OCI-LY1 (cell line): ENCODE measurements around the gene RBM24.

Experiments
- H2AFZ ChIP-seq: fragments of 200-600 bp; sonication (generic), shearing (Covaris generic); 2 replicates; pipeline ENCODE4 v1.6.0; 2014; ENCODE audit warnings: antibody characterized with exemption, mild to moderate bottlenecking, low read length
- H3F3A ChIP-seq: fragments of 200-600 bp; sonication (generic), shearing (Covaris generic); 2 replicates; pipeline ENCODE4 v1.6.0; 2014; ENCODE audit warnings: mild to moderate bottlenecking, antibody characterized with exemption, low read length, moderate library complexity; ENCODE audit not compliant: insufficient read depth
- H3K27ac ChIP-seq: fragments of 200-600 bp; sonication (generic); 2 replicates; pipeline ENCODE4 v1.5.1; 2014; ENCODE audit warnings: low read length, mixed run types, mild to moderate bottlenecking, low read depth; ENCODE audit not compliant: poor library complexity, severe bottlenecking
- H3K27me3 ChIP-seq: fragments of 200-600 bp; sonication (generic); 2 replicates; pipeline ENCODE4 v1.6.0; 2014; ENCODE audit warnings: antibody characterized with exemption, mild to moderate bottlenecking, low read length, moderate library complexity; ENCODE audit not compliant: insufficient read depth
- H3K36me3 ChIP-seq: fragments of 200-600 bp; sonication (generic); 2 replicates; pipeline ENCODE4 v1.6.1; 2014; ENCODE audit warnings: mild to moderate bottlenecking, antibody characterized with exemption, low read length, moderate library complexity, mixed read lengths; ENCODE audit not compliant: insufficient read depth
- H3K4me1 ChIP-seq: fragments of 200-600 bp; sonication (generic); 2 replicates; pipeline ENCODE4 v1.5.1; 2014; ENCODE audit warnings: mild to moderate bottlenecking, low read length, moderate library complexity; ENCODE audit not compliant: insufficient read depth, severe bottlenecking
- H3K4me2 ChIP-seq: fragments of 200-600 bp; sonication (generic), shearing (Covaris generic); 2 replicates; pipeline ENCODE4 v1.6.1; 2014; ENCODE audit warnings: low read length
- H3K4me3 ChIP-seq: fragments of 200-600 bp; sonication (generic); 2 replicates; pipeline ENCODE4 v1.5.1; 2014; ENCODE audit warnings: low read length, low read depth, mild to moderate bottlenecking, mixed read lengths; ENCODE audit not compliant: poor library complexity, severe bottlenecking
- H3K79me2 ChIP-seq: fragments of 200-600 bp; shearing (Covaris generic); 2 replicates; pipeline ENCODE4 v1.6.1; 2016; ENCODE audit warnings: mixed run types, low read length, mixed read lengths; ENCODE audit not compliant: insufficient read depth
- H3K9ac ChIP-seq: fragments of 200-600 bp; sonication (generic), shearing (Covaris generic); 2 replicates; pipeline ENCODE4 v1.6.1; 2014; ENCODE audit warnings: mild to moderate bottlenecking, low read length, mixed read lengths
- H3K9me2 ChIP-seq: fragments of 200-600 bp; sonication (generic), shearing (Covaris generic); 2 replicates; pipeline ENCODE4 v1.6.1; 2014; ENCODE audit warnings: low read depth, mild to moderate bottlenecking, low read length, mixed read lengths
- H3K9me3 ChIP-seq: fragments of 200-600 bp; shearing (Covaris generic); 2 replicates; pipeline ENCODE4 v1.6.1; 2014; ENCODE audit warnings: low read length, mixed read lengths
- H4K20me1 ChIP-seq: fragments of 200-600 bp; sonication (generic), shearing (Covaris generic); 2 replicates; pipeline ENCODE4 v1.6.0; 2016; ENCODE audit warnings: mild to moderate bottlenecking, low read length; ENCODE audit not compliant: insufficient read depth
- CTCF ChIP-seq: fragments of 200-600 bp; sonication (generic), shearing (Covaris generic); IDR thresholded peaks from 2 replicates; pipeline ENCODE4 v1.5.1; 2017; ENCODE audit warnings: mild to moderate bottlenecking, antibody characterized with exemption, low read length, moderate library complexity, mixed read lengths
- EZH2 ChIP-seq: fragments of 200-600 bp; sonication (generic), shearing (Covaris generic); IDR thresholded peaks from 2 replicates; pipeline ENCODE4 v1.8.0; 2017; ENCODE audit warnings: borderline replicate concordance, mixed run types, mild to moderate bottlenecking, antibody characterized with exemption, low read length, moderate library complexity, mixed read lengths

Gene RBM24

DNA sequence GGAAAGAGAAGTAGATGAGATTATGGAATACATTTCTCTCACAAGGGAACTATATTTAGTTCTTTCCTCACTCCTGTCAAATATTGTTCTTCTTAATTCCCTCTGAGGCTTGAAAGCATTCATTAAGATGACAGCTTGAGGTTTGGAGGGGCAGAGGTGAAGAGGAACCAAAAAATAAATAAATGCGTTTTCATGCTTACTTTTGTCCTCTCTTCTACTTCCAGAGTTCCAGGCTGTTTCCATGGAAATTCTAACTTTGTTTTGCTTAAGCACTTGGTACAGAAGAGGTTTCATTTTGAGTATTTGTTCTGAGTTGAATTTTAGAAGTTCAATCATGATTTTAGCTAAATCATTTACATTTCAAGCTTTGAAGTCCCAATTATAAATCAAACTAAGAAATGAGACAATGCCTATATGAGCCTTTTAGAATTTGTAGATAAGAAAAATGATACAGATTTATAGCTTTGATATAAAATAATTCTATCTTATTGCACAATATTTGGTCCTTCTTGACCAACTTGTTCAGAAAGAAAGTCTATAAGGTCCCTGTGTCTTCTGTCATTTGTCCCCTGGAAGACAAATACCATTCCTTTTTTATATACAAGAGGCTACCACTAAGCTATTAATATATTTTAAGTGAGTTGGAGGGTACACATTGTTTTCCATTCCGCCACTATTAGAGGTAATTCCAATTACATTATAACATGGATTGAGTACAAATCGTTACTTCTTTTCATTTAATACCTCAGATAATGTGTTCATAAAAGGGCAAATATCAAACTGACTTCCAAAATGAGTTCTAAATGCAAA, 16.3 kb downstream of the RBM24 start:
- no peak overlapping the region for H3K27ac ChIP-seq
- H3F3A ChIP-seq, result no peaks in the 10 kb centered on the region
- H3K9me2 ChIP-seq, result no peaks in the 10 kb centered on the region
- H4K20me1 ChIP-seq, result no peaks in the 10 kb centered on the region
- no peak overlapping the region for H3K4me3 ChIP-seq
- H3K9ac ChIP-seq, result no peak overlapping the region
- no peaks in the 10 kb centered on the region for H3K36me3 ChIP-seq
- H3K9me3 ChIP-seq, result no peaks in the 10 kb centered on the region
- no peak overlapping the region for H3K4me2 ChIP-seq
- H3K79me2 ChIP-seq, result no peaks in the 10 kb centered on the region
- H3K4me1 ChIP-seq, result no peaks in the 10 kb centered on the region
- no peak overlapping the region for H2AFZ ChIP-seq
- TF ChIP-seq CTCF (no peak), EZH2 (no peak)
- no peaks in the 10 kb centered on the region for H3K27me3 ChIP-seq

DNA sequence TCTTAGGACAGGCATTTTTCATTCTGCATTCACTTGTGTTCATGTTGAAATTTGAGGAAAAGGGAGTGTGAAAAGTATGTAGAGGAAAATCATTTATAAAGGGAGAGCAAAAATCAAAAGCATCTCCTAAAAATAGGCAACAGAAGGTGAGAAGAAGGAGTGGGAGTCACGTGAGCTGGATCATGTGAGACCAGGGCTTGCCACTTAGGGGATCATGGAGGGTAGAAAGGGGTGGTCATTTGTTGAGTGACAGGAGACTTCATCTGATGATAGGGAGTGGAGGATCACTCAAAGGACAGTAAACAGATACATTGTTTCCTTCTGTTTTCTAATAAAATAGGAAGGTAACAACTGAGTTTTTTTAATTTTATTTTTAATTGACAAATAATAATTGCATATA, 17.1 kb downstream of the RBM24 start:
- Histone ChIP-seq H2AFZ (no peak overlapping the region), H3K27me3 (no peaks in the 10 kb centered on the region), H4K20me1 (no peaks in the 10 kb centered on the region)

GRCh38 chr6:17299222-17299621, 18.1 kb downstream of the RBM24 start:
- Histone ChIP-seq H2AFZ (no peak overlapping the region), H3F3A (no peaks in the 10 kb centered on the region), H3K4me1 (no peaks in the 10 kb centered on the region), H3K4me3 (no peak overlapping the region), H3K36me3 (no peaks in the 10 kb centered on the region), H4K20me1 (no peaks in the 10 kb centered on the region), H3K9me3 (no peaks in the 10 kb centered on the region), H3K27me3 (no peaks in the 10 kb centered on the region), H3K9me2 (no peaks in the 10 kb centered on the region), H3K9ac (no peak overlapping the region), H3K27ac (no peak overlapping the region), H3K4me2 (no peak overlapping the region), H3K79me2 (no peaks in the 10 kb centered on the region)
- TF ChIP-seq EZH2 (no peak), CTCF (no peak)

More for the DNA sequence above, 17.1 kb downstream of the RBM24 start:
- no peaks in the 10 kb centered on the region for H3K4me1 ChIP-seq
- TF ChIP-seq CTCF, result no peak
- TF ChIP-seq EZH2, result no peak
- no peaks in the 10 kb centered on the region for H3F3A ChIP-seq
- H3K36me3 ChIP-seq, result no peaks in the 10 kb centered on the region
- no peaks in the 10 kb centered on the region for H3K9me3 ChIP-seq
- no peak overlapping the region for H3K9ac ChIP-seq
- H3K27ac ChIP-seq, result no peak overlapping the region
- H3K9me2 ChIP-seq, result no peaks in the 10 kb centered on the region
- H3K4me3 ChIP-seq, result no peak overlapping the region
- H3K79me2 ChIP-seq, result no peaks in the 10 kb centered on the region
- H3K4me2 ChIP-seq, result no peak overlapping the region
